HFFc6 (cell line): ENCODE results near the gene FAM9C. TPM values are rescaled to one million over a fixed set of nuclear protein-coding genes. Genes with fewer than 3 reads are reported as not detected.
A peak's percentile ranks its signal among the peaks of the same experiment; 100 is the strongest.

Source experiments
- DNase-seq: peaks from one replicate; pipeline ENCODE4 v3.0.0-alpha.2; 2018
- H3K27ac Mint-ChIP-seq: 2 replicates; pipeline ENCODE4 v1.8.0; 2020; ENCODE audit warnings: mild to moderate bottlenecking, mixed read lengths
- H3K27me3 Mint-ChIP-seq: 2 replicates; pipeline ENCODE4 v1.8.0; 2021; ENCODE audit warnings: mild to moderate bottlenecking, moderate library complexity, mixed read lengths; ENCODE audit not compliant: insufficient read depth
- H3K36me3 Mint-ChIP-seq: 2 replicates; pipeline ENCODE4 v1.8.0; 2021; ENCODE audit warnings: low read depth, mixed read lengths
- H3K4me1 Mint-ChIP-seq: 2 replicates; pipeline ENCODE4 v1.8.0; 2020; ENCODE audit warnings: low read depth, mixed read lengths
- H3K4me3 Mint-ChIP-seq: 2 replicates; pipeline ENCODE4 v1.8.0; 2020; ENCODE audit warnings: mild to moderate bottlenecking, moderate library complexity, mixed read lengths
- H3K9me3 Mint-ChIP-seq: 2 replicates; pipeline ENCODE4 v1.8.0; 2020; ENCODE audit warnings: mild to moderate bottlenecking, mixed read lengths
- total RNA-seq, 6 experiments: library from RNA; stranded (reverse); fragmentation: NEBNext Ultra II Directional; extraction: Animal tissue kit (Norgen Biotek cat#: 25700); gene quantifications; 2 replicates in 1 of 6; 3 replicates in 5 of 6; pipeline ENCODE4 v1.2.3, GENCODE V29; 2021
- TF ChIP-seq, protein P1 (sequence below): fragments of 200-600 bp; sonication (generic); IDR thresholded peaks from 2 replicates; pipeline ENCODE4 v1.5.0; 2021; ENCODE audit warnings: antibody characterized with exemption, mild to moderate bottlenecking

FAM9C gene
- total RNA-seq, 6 experiments from 2014 or later: not detected

DNA sequence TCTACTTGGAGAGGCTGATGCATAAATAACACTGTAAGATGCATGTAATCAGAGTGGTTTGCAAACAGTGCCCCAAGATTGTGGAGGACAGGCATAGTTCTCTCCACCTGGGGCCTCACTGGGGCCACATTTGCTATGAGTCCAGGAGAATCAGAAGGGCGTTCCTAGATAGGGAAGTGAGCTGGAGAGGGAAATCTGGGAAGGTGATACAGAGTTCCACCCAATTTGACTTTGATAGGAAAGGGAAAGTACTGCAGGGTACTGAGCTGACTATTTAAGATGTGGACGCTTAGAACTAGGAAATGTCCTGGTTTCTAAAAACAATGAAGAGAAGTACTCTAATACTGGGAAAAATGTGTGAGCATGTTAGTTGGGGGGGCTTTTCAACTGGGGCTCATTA, 33.9 kb downstream of the FAM9C start:
- no peak for DNase-seq
- no peaks in the 10 kb centered on the region for H3K27me3 Mint-ChIP-seq
- no peak overlapping the region for H3K4me3 Mint-ChIP-seq
- H3K4me1 Mint-ChIP-seq: peaks cover 50% of the 10 kb centered on the region
- TF ChIP-seq, protein P1, sequence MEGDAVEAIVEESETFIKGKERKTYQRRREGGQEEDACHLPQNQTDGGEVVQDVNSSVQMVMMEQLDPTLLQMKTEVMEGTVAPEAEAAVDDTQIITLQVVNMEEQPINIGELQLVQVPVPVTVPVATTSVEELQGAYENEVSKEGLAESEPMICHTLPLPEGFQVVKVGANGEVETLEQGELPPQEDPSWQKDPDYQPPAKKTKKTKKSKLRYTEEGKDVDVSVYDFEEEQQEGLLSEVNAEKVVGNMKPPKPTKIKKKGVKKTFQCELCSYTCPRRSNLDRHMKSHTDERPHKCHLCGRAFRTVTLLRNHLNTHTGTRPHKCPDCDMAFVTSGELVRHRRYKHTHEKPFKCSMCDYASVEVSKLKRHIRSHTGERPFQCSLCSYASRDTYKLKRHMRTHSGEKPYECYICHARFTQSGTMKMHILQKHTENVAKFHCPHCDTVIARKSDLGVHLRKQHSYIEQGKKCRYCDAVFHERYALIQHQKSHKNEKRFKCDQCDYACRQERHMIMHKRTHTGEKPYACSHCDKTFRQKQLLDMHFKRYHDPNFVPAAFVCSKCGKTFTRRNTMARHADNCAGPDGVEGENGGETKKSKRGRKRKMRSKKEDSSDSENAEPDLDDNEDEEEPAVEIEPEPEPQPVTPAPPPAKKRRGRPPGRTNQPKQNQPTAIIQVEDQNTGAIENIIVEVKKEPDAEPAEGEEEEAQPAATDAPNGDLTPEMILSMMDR: no peak
- H3K27ac Mint-ChIP-seq: no peak overlapping the region
- no peaks in the 10 kb centered on the region for H3K9me3 Mint-ChIP-seq
- no peaks in the 10 kb centered on the region for H3K36me3 Mint-ChIP-seq

DNA sequence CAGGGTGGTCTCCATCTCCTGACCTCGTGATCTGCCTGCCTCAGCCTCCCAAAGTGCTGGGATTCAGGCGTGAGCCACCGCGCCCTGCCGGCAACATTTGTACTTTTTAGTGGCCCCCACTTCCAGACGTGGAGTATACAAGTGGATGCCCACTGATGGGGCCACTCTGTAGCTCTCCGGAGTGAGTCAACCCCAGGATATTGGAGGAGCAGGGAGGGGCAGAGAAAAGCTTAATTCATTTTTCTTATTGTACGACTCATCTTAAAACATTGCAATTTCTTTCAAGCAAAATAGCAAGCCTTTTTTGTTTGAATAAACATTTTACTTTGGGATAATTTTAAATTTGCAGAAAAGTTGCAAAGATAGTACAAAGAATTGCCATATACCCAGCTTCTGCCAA, 34.6 kb downstream of the FAM9C start:
- TF ChIP-seq, protein P1: no peak
- Mint-ChIP-seq H3K27me3 (no peaks in the 10 kb centered on the region), H3K9me3 (no peaks in the 10 kb centered on the region), H3K4me1 (peaks cover 49% of the 10 kb centered on the region), H3K36me3 (no peaks in the 10 kb centered on the region), H3K27ac (no peak overlapping the region), H3K4me3 (no peak overlapping the region)
- no peak for DNase-seq

DNA sequence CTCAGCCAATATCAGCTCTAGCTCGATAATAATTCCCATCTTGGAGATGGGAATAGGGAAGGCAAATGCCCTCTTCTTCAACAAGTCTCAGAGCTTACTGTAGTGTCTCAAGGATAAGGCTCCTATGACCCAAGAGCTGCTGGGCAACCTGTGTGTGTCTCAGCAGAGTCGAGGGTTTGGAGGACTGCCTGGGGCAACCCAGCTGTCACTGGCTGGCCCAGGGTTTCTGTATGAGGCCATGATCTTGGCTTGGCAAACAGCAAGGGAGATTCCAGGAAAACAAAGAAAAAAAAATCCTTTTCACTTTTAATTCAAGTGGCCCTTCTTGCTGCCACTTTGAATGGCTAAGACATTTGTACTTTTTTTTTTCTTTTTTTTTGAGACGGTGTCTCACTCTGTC, 35.1 kb downstream of the FAM9C start:
- no peak for DNase-seq
- Mint-ChIP-seq H3K4me1 (peaks cover 43% of the 10 kb centered on the region), H3K9me3 (no peaks in the 10 kb centered on the region), H3K36me3 (no peaks in the 10 kb centered on the region), H3K4me3 (no peak overlapping the region), H3K27ac (no peak overlapping the region), H3K27me3 (no peaks in the 10 kb centered on the region)
- TF ChIP-seq, protein P1: no peak

DNA sequence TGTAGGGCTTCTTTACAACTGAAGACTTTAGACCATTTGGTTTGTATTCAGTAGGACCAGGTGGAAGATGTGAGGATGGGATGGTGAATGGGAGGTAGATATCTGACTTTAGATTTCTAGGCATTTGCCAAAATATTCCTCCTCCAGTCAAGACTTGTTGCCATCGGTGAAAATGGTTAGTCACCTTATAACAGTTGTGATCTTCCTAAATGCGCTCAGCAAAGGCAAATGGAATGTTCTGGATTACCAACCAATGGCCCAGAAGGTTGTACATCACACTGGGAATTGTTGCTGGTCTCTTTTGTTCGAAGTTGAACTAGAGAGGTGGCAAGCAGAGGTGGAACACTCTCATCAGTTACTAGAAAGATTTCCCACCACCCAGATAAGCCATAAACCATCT, 35.6 kb downstream of the FAM9C start:
- Mint-ChIP-seq H3K9me3 (no peaks in the 10 kb centered on the region), H3K27me3 (no peaks in the 10 kb centered on the region), H3K4me1 (peaks cover 43% of the 10 kb centered on the region), H3K27ac (no peak overlapping the region), H3K36me3 (no peaks in the 10 kb centered on the region), H3K4me3 (no peak overlapping the region)
- no peak for DNase-seq
- TF ChIP-seq, protein P1: no peak

DNA sequence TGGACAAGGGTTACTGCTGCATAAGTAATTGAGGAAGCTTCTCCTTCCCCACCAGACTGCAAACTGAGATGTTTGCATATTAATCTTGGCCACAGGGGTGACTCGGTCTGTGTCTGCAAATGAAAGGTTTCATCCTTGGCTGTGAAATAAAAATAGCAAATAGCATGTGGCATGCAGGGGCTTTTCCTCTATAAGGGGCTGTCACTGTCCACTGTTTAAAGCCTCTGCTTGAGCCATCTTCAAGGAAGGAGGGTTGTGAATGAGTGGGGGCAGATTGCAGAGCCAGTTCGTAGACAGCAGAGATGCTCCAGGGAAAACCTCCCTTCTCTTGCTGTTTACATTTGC, 36.3 kb downstream of the FAM9C start:
- DNase-seq: no peak

More for the DNA sequence above, 36.3 kb downstream of the FAM9C start:
- Mint-ChIP-seq H3K9me3 (no peaks in the 10 kb centered on the region), H3K36me3 (no peaks in the 10 kb centered on the region), H3K27ac (peak overlapping the region; percentile 16; the same call in 1 of the 2 replicates), H3K4me1 (peaks cover 39% of the 10 kb centered on the region), H3K4me3 (no peak overlapping the region; the same call in 1 of the 2 replicates), H3K27me3 (no peaks in the 10 kb centered on the region)
- TF ChIP-seq, protein P1: no peak
